Measurements from ENCODE around the gene WEE2.

GRCh38 chr7:141691961-141692360 is 16.2 kb upstream of the WEE2 start:
- TF ChIP-seq, protein P1, sequence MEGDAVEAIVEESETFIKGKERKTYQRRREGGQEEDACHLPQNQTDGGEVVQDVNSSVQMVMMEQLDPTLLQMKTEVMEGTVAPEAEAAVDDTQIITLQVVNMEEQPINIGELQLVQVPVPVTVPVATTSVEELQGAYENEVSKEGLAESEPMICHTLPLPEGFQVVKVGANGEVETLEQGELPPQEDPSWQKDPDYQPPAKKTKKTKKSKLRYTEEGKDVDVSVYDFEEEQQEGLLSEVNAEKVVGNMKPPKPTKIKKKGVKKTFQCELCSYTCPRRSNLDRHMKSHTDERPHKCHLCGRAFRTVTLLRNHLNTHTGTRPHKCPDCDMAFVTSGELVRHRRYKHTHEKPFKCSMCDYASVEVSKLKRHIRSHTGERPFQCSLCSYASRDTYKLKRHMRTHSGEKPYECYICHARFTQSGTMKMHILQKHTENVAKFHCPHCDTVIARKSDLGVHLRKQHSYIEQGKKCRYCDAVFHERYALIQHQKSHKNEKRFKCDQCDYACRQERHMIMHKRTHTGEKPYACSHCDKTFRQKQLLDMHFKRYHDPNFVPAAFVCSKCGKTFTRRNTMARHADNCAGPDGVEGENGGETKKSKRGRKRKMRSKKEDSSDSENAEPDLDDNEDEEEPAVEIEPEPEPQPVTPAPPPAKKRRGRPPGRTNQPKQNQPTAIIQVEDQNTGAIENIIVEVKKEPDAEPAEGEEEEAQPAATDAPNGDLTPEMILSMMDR (IDR thresholded peaks at IDR 0.05; ENCODE audit: borderline replicate concordance, extremely low read depth, low read length, poor library complexity, severe bottlenecking) = no peak
- TF ChIP-seq EZH2 (IDR thresholded peaks at IDR 0.05; ENCODE audit: borderline replicate concordance, low read depth, low read length, severe bottlenecking) = no peak

All from DND-41 (cell line).